Measurements from ENCODE around the gene PRDX5. TPM values are rescaled to one million over a fixed set of nuclear protein-coding genes. Genes with fewer than 3 reads are reported as not detected.

PRDX5 gene
- total and polyA plus RNA-seq, 9 of the 15 experiments (the other 6 are each of a cell fraction or from before 2014, with no cell fraction given): 40.8 to 327 (median 204) TPM

DNA sequence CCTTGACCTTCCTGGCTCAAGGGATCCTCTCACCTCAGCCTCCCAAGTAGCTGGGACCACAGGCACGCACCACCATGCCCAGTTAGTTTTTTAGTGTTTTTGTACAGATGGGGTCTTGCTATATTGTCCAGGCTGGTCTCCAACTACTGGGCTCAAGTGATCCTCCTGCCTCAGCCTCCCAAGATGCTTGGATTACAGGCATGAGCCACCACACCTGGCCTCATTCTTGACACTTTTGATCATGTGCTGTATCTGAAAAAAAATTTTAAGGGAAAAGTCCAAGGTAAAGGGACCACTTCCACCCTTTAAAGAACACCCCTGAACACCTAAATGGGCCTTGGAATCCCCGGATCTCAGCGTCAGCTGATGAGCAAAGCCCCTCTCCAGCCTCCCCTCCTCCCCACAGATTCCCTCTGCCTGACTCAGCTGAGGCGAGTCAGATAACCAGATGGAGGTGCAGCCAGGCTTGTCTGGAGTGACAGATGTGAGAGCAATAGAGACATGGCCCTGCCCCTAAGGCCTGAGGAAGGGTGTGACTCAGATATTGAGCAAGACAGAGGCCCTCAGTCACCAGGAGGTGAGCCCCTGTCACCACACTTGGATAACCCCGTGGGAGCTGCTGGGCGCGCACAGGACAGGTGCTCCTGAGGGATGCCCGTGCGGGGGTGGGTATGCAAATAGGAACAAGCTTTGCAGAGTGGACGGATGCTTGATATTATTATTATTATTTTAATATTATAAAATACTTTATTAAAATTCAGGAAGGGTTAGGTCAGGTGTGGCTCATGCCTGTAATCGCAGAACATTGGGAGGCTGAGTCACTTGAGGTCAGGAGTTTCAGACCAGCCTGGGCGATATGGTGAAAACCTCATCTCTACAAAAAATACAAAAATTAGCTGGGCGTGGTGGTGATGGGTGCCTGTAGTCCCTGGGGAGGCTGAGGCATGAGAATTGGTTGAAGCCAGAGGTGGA lies 17.1 kb downstream of the PRDX5 start (continued):
- TF ChIP-seq, protein P1, sequence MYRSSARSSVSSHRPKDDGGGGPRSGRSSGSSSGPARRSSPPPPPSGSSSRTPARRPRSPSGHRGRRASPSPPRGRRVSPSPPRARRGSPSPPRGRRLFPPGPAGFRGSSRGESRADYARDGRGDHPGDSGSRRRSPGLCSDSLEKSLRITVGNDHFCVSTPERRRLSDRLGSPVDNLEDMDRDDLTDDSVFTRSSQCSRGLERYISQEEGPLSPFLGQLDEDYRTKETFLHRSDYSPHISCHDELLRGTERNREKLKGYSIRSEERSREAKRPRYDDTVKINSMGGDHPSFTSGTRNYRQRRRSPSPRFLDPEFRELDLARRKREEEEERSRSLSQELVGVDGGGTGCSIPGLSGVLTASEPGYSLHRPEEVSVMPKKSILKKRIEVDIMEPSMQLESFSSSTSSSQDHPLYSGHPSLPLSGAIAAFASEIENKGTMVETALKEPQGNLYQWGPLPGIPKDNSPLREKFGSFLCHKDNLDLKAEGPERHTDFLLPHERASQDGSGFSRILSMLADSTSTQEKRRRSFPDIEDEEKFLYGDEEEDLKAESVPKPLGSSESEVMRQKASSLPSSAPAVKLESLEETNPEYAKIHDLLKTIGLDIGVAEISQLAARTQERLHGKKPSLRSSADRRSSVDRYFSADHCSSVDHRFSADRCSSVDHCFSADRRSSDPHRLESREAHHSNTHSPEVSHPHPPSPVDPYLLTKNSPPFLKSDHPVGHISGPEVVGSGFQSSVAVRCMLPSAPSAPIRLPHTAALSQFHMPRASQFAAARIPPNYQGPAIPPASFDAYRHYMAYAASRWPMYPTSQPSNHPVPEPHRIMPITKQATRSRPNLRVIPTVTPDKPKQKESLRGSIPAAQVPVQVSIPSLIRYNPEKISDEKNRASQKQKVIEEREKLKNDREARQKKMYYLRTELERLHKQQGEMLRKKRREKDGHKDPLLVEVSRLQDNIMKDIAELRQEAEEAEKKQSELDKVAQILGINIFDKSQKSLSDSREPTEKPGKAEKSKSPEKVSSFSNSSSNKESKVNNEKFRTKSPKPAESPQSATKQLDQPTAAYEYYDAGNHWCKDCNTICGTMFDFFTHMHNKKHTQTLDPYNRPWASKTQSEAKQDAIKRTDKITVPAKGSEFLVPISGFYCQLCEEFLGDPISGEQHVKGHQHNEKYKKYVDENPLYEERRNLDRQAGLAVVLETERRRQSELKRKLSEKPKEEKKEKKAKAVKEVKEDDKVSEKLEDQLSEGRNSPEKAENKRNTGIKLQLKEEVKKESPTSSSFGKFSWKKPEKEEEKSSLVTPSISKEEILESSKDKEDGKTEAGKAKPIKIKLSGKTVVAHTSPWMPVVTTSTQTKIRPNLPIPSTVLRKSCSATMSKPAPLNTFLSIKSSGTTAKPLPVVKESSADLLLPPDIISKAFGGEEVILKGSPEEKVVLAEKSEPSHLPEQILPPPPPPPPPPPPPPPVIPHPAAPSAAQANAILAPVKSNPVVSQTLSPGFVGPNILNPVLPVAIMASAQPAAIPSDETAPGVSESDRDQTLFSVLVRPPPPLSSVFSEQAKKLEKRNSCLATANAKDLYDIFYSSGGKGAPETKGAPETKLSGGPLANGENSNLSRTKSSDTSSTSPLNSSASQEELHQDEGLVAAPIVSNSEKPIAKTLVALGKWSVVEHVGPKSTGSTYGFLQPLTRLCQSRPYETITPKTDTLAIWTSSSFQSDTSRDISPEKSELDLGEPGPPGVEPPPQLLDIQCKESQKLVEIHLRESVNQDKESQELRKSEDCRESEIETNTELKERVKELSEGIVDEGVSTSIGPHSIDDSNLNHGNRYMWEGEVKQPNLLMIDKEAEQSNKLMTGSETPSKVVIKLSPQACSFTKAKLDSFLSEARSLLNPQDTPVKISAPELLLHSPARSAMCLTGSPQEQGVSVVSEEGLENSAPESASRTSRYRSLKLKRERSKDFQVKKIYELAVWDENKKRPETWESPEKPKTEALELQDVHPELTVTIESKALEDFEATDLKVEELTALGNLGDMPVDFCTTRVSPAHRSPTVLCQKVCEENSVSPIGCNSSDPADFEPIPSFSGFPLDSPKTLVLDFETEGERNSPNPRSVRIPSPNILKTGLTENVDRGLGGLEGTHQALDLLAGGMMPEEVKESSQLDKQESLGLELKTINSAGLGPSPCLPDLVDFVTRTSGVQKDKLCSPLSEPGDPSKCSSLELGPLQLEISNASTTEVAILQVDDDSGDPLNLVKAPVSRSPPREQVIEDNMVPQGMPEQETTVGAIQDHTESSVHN (IDR thresholded peaks at IDR 0.05; ENCODE audit: borderline replicate concordance in 1 of 2, low read depth in 1 of 2): peak in 1 of 2 experiments; percentile 97; a peak in 2 of 4 replicates
- TF ChIP-seq ARNT (IDR thresholded peaks at IDR 0.05): peak; percentile 85 to 94
- TF ChIP-seq ZBTB12 (CRISPR knock-in tag; IDR thresholded peaks at IDR 0.05): peak; percentile 41; the same call in 1 of the 2 replicates
- TF ChIP-seq BHLHE40 (IDR thresholded peaks at IDR 0.05; ENCODE audit: low read length): peak; percentile 85
- TF ChIP-seq MEF2D (tag; conservative IDR thresholded peaks at IDR 0.05; ENCODE audit: low read depth): 0 out of 2 replicates have a peak, but pooled peaks have one; percentile 26
- no peak for TF ChIP-seq ZBTB9 (CRISPR knock-in tag; IDR thresholded peaks at IDR 0.05)
- TF ChIP-seq, protein P2, sequence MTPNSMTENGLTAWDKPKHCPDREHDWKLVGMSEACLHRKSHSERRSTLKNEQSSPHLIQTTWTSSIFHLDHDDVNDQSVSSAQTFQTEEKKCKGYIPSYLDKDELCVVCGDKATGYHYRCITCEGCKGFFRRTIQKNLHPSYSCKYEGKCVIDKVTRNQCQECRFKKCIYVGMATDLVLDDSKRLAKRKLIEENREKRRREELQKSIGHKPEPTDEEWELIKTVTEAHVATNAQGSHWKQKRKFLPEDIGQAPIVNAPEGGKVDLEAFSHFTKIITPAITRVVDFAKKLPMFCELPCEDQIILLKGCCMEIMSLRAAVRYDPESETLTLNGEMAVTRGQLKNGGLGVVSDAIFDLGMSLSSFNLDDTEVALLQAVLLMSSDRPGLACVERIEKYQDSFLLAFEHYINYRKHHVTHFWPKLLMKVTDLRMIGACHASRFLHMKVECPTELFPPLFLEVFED (CRISPR knock-in tag; conservative IDR thresholded peaks at IDR 0.05): peak; percentile 83
- no peak for TF ChIP-seq ETS2 (tag; IDR thresholded peaks at IDR 0.05; ENCODE audit: borderline replicate concordance, poor library complexity, severe bottlenecking)
- TF ChIP-seq ZBTB33 (CRISPR knock-in tag; IDR thresholded peaks at IDR 0.05): peak; percentile 65
